H1 (cell line): ENCODE measurements around the gene GDPD5. TPM values are rescaled to one million over a fixed set of nuclear protein-coding genes. Genes with fewer than 3 reads are reported as not detected.

Experiments used
- CTCF ChIA-PET: fragments of 300-600 bp; sonication (Branson Sonifier 250); formaldehyde crosslinking; loops from one replicate; lab custom pipeline; 2021; ENCODE audit not compliant: partially characterized antibody; lab: Charles Lee
- POLR2A ChIA-PET: fragments of 300-600 bp; sonication (Branson Sonifier 250); formaldehyde crosslinking; loops from one replicate; lab custom pipeline; 2021; ENCODE audit warnings: inconsistent platforms; ENCODE audit not compliant: partially characterized antibody; lab: Charles Lee
- DNase-seq, 2 experiments: peaks; one replicate each; pipeline versions ENCODE4 v3.0.0 to v3.0.0-alpha.2; 2010 to 2022; ENCODE audit warnings: low spot score in 2 of 2, low read depth in 1 of 2, mixed read lengths in 1 of 2
- FAIRE-seq: peaks from 2 replicates; lab custom pipeline; 2011; peaks lifted over from hg19 to GRCh38; lab: Jason Lieb, UNC
- H2AFZ ChIP-seq: 2 replicates; pipeline ENCODE4 v1.8.1; 2012; ENCODE audit warnings: low read length, inconsistent platforms
- H2AK5ac ChIP-seq: 2 replicates; pipeline ENCODE4 v1.6.1; 2013; ENCODE audit warnings: low read depth, low read length
- H2BK120ac ChIP-seq: replicated peaks from 2 replicates; pipeline ENCODE3; 2013; ENCODE audit warnings: low read depth, low read length, inconsistent platforms
- H2BK12ac ChIP-seq: 2 replicates; pipeline ENCODE4 v1.6.1; 2013; ENCODE audit warnings: low read depth, low read length
- H2BK15ac ChIP-seq: 2 replicates; pipeline ENCODE4 v1.6.1; 2013; ENCODE audit warnings: low read length
- H2BK20ac ChIP-seq: 2 replicates; pipeline ENCODE4 v1.6.1; 2013; ENCODE audit warnings: low read length
- H2BK5ac ChIP-seq: 2 replicates; pipeline ENCODE4 v1.6.1; 2013; ENCODE audit warnings: low read depth, low read length
- H3K14ac ChIP-seq: 2 replicates; pipeline ENCODE4 v1.6.1; 2013; ENCODE audit warnings: inconsistent platforms; ENCODE audit not compliant: insufficient read length
- H3K18ac ChIP-seq: 2 replicates; pipeline ENCODE4 v1.6.1; 2013; ENCODE audit warnings: low read length; ENCODE audit errors: extremely low read depth
- H3K23ac ChIP-seq: 2 replicates; pipeline ENCODE4 v1.6.1; 2013; ENCODE audit warnings: inconsistent platforms; ENCODE audit not compliant: insufficient read length
- H3K23me2 ChIP-seq: 2 replicates; pipeline ENCODE4 v1.6.1; 2013; ENCODE audit warnings: low read depth, low read length
- H3K27ac ChIP-seq: 2 replicates; pipeline ENCODE4 v1.6.1; 2011; ENCODE audit warnings: low read depth, low read length, inconsistent platforms
- H3K27me3 ChIP-seq, 4 experiments: replicated peaks in 1 of 4; 1 replicate in 1 of 4; 2 replicates in 3 of 4; pipeline versions ENCODE4 v1.6.1 to v1.8.1; 2011 to 2013; ENCODE audit warnings: low read length in 3 of 4, mild to moderate bottlenecking in 3 of 4, inconsistent platforms in 2 of 4, mixed read lengths in 2 of 4, moderate library complexity in 1 of 4; ENCODE audit not compliant: control insufficient read depth in 3 of 4, insufficient read depth in 3 of 4; ENCODE audit errors: extremely low read depth in 1 of 4
- H3K36me3 ChIP-seq, 4 experiments: 2 replicates each; pipeline versions ENCODE4 v1.6.1 to v1.8.1; 2011 to 2013; ENCODE audit warnings: mild to moderate bottlenecking in 4 of 4, low read length in 3 of 4, moderate library complexity in 2 of 4, control low read depth in 1 of 4, inconsistent platforms in 1 of 4; ENCODE audit not compliant: insufficient read depth in 4 of 4, control insufficient read depth in 2 of 4
- H3K4ac ChIP-seq: replicated peaks from 2 replicates; pipeline ENCODE3; 2013; ENCODE audit warnings: low read length, low read depth, mixed read lengths, inconsistent platforms; ENCODE audit not compliant: insufficient read length
- H3K4me1 ChIP-seq, 4 experiments: replicated peaks in 1 of 4; 1 replicate in 1 of 4; 2 replicates in 3 of 4; pipeline versions ENCODE4 v1.6.1 to v1.8.1; 2011 to 2013; ENCODE audit warnings: low read length in 3 of 4, inconsistent platforms in 2 of 4, mixed read lengths in 1 of 4; ENCODE audit not compliant: insufficient read depth in 4 of 4, control insufficient read depth in 3 of 4
- H3K4me2 ChIP-seq, 2 experiments: 2 replicates each; pipeline versions ENCODE4 v1.6.1 to v1.8.1; 2011 to 2013; ENCODE audit warnings: low read depth in 2 of 2, low read length in 2 of 2, control low read depth in 1 of 2, inconsistent platforms in 1 of 2, mild to moderate bottlenecking in 1 of 2; ENCODE audit not compliant: insufficient read depth in 1 of 2
- H3K4me3 ChIP-seq, 4 experiments: fragments of 200-600, 300-600 bp in 1 of 4; sonication (generic), shearing (Covaris generic), sonication (Bioruptor Twin) in 1 of 4; 2 replicates each; pipeline versions ENCODE4 v1.5.1 to v1.8.1; 2011 to 2016; ENCODE audit warnings: low read length in 4 of 4, low read depth in 3 of 4, control low read depth in 2 of 4, inconsistent platforms in 2 of 4, mild to moderate bottlenecking in 2 of 4, mixed read lengths in 1 of 4, moderate library complexity in 1 of 4; ENCODE audit not compliant: insufficient read depth in 2 of 4; ENCODE audit errors: extremely low read depth in 1 of 4
- H3K56ac ChIP-seq: replicated peaks from 2 replicates; pipeline ENCODE3; 2013; ENCODE audit warnings: low read depth, mild to moderate bottlenecking, mixed read lengths, low read length, inconsistent platforms; ENCODE audit not compliant: insufficient read length
- H3K79me1 ChIP-seq: 2 replicates; pipeline ENCODE4 v1.6.1; 2013; ENCODE audit warnings: low read depth, low read length, control low read depth
- H3K79me2 ChIP-seq, 2 experiments: 2 replicates each; pipeline versions ENCODE4 v1.6.1 to v1.8.1; 2012 to 2013; ENCODE audit warnings: low read length in 2 of 2, mild to moderate bottlenecking in 2 of 2, inconsistent platforms in 1 of 2; ENCODE audit not compliant: insufficient read depth in 2 of 2, control insufficient read depth in 1 of 2
- H3K9ac ChIP-seq, 4 experiments: replicated peaks in 1 of 4; 1 replicate in 1 of 4; 2 replicates in 3 of 4; pipeline versions ENCODE4 v1.6.1 to v1.8.1; 2011 to 2013; ENCODE audit warnings: low read depth in 3 of 4, low read length in 3 of 4, control low read depth in 2 of 4, mild to moderate bottlenecking in 2 of 4, moderate library complexity in 2 of 4, inconsistent platforms in 1 of 4; ENCODE audit errors: extremely low read depth in 1 of 4
- H3K9me3 ChIP-seq, 2 experiments: 2 replicates each; pipeline versions ENCODE4 v1.6.1 to v1.8.1; 2012 to 2013; ENCODE audit warnings: mild to moderate bottlenecking in 2 of 2, moderate library complexity in 2 of 2, control low read depth in 1 of 2, inconsistent platforms in 1 of 2, low read depth in 1 of 2, low read length in 1 of 2, mixed read lengths in 1 of 2; ENCODE audit not compliant: insufficient read depth in 2 of 2
- H4K20me1 ChIP-seq, 2 experiments: replicated peaks in 1 of 2; 2 replicates each; pipeline versions ENCODE3 to v1.8.1; 2011 to 2013; ENCODE audit warnings: inconsistent platforms in 2 of 2, low read length in 2 of 2, mild to moderate bottlenecking in 1 of 2; ENCODE audit not compliant: insufficient read depth in 2 of 2, control insufficient read depth in 1 of 2
- H4K5ac ChIP-seq: 2 replicates; pipeline ENCODE4 v1.6.1; 2013; ENCODE audit warnings: low read length, low read depth, mixed read lengths, inconsistent platforms; ENCODE audit not compliant: insufficient read length
- H4K8ac ChIP-seq: 2 replicates; pipeline ENCODE4 v1.8.0; 2013; ENCODE audit warnings: mild to moderate bottlenecking, moderate library complexity, low read length, inconsistent platforms; ENCODE audit not compliant: insufficient read depth; ENCODE audit errors: extremely low read depth
- H4K91ac ChIP-seq: replicated peaks from 2 replicates; pipeline ENCODE3; 2013; ENCODE audit warnings: low read length, mixed read lengths, inconsistent platforms; ENCODE audit not compliant: insufficient read length
- ATF3 ChIP-seq: IDR thresholded peaks from 2 replicates; pipeline ENCODE4 v1.6.1; 2011; ENCODE audit warnings: low read depth, mild to moderate bottlenecking, low read length; ENCODE audit not compliant: insufficient read depth
- BCL11A ChIP-seq, 2 experiments: IDR thresholded peaks; one replicate each; pipeline ENCODE4 v1.6.1; 2011; ENCODE audit warnings: low read depth in 2 of 2, low read length in 2 of 2, mild to moderate bottlenecking in 2 of 2
- CTBP2 ChIP-seq: IDR thresholded peaks from 2 replicates; pipeline ENCODE4 v1.7.0; 2011; ENCODE audit warnings: borderline replicate concordance, mild to moderate bottlenecking, moderate library complexity, mixed read lengths, low read length; ENCODE audit not compliant: insufficient read depth, insufficient read length
- FOSL1 ChIP-seq: IDR thresholded peaks from 2 replicates; pipeline ENCODE4 v1.6.1; 2011; ENCODE audit warnings: mild to moderate bottlenecking, low read depth, low read length, moderate library complexity; ENCODE audit not compliant: insufficient read depth
- RAD21 ChIP-seq, 2 experiments: IDR thresholded peaks in 1 of 2; conservative IDR thresholded peaks in 1 of 2; 2 replicates each; pipeline ENCODE4 v1.6.1; 2011; ENCODE audit warnings: low read depth in 2 of 2, low read length in 2 of 2, improper control_type of control experiment in 1 of 2, inconsistent platforms in 1 of 2, mild to moderate bottlenecking in 1 of 2, moderate library complexity in 1 of 2
- SIN3A ChIP-seq, 2 experiments: IDR thresholded peaks in 1 of 2; conservative IDR thresholded peaks in 1 of 2; 2 replicates each; pipeline ENCODE4 v1.6.1; 2011 to 2012; ENCODE audit warnings: low read length in 2 of 2, improper control_type of control experiment in 1 of 2, low read depth in 1 of 2, mild to moderate bottlenecking in 1 of 2
- SP2 ChIP-seq: IDR thresholded peaks from 2 replicates; pipeline ENCODE4 v1.6.1; 2012; ENCODE audit warnings: mild to moderate bottlenecking, low read length, inconsistent platforms
- SRF ChIP-seq: IDR thresholded peaks from 2 replicates; pipeline ENCODE4 v1.6.1; 2011; ENCODE audit warnings: mild to moderate bottlenecking, low read depth, low read length, moderate library complexity
- ZNF274 ChIP-seq: IDR thresholded peaks from 2 replicates; pipeline ENCODE4 v1.7.0; 2012; ENCODE audit warnings: low read length, borderline replicate concordance; ENCODE audit errors: extremely low read depth
- WGBS, 2 experiments: shearing (Covaris generic) in 1 of 2; methylation state at CpG; one replicate each; pipeline versions ENCODE4 v1.1.6 to v1.1.7; 2013 to 2015; ENCODE audit warnings: low lambda C conversion rate in 2 of 2, mixed read lengths in 2 of 2, inconsistent platforms in 1 of 2, low coverage in 1 of 2, missing lambda C conversion rate in 1 of 2; ENCODE audit not compliant: insufficient replicate concordance in 2 of 2, insufficient coverage in 1 of 2, insufficient read length in 1 of 2; ENCODE audit errors: extremely low coverage in 1 of 2, missing lambda C conversion rate in 1 of 2; 5-methylcytosine and 5-hydroxymethylcytosine counted together
- polyA plus RNA-seq, 7 experiments: library from polyadenylated mRNA; depleted of rRNA in 3 of 7; stranded (reverse) in 5 of 7; unstranded in 2 of 7; fragments of >200 nt in 5 of 7; fragments of 200-250 nt in 2 of 7; gene quantifications; 1 replicate in 5 of 7; 2 replicates in 1 of 7; 4 replicates in 1 of 7; pipeline versions ENCODE4 v1.2.1 to v1.2.3, GENCODE V29; 2011 to 2013; ENCODE audit warnings: missing spikeins in 2 of 7, mixed read lengths in 2 of 7
- total RNA-seq: library from RNA; stranded (reverse); fragmentation: NEBNext Ultra II Directional; extraction: Animal tissue kit (Norgen Biotek cat#: 25700); gene quantifications from 2 replicates; pipeline ENCODE4 v1.2.1, GENCODE V29; 2021

GDPD5 gene
- total and polyA plus RNA-seq, 2 of the 8 experiments (the other 6 are each of a cell fraction or from before 2014, with no cell fraction given) = 7.8 to 8.6 TPM

GRCh38 chr11:75558939-75559843, 33.5 kb upstream of the GDPD5 start:
- FAIRE-seq = no peak
- Histone ChIP-seq H2AFZ (no peak overlapping the region), H2BK20ac (peak overlapping the region; percentile 98)
- TF ChIP-seq RAD21 (IDR thresholded peaks at IDR 0.05 in 1 of 2, conservative IDR thresholded peaks at IDR 0.05 in 1 of 2; ENCODE audit: low read depth in 2 of 2, low read length in 2 of 2) (no peak), SIN3A (conservative IDR thresholded peaks at IDR 0.05 in 1 of 2, IDR thresholded peaks at IDR 0.05 in 1 of 2; ENCODE audit: low read depth in 1 of 2, low read length in 2 of 2) (no peak), ATF3 (no peak), BCL11A (IDR thresholded peaks at IDR 0.05; ENCODE audit: low read depth in 2 of 2, low read length in 2 of 2) (no peak), SRF (no peak), FOSL1 (no peak), CTBP2 (no peak), ZNF274 (no peak), SP2 (no peak)

More at GRCh38 chr11:75558939-75559843, 33.5 kb upstream of the GDPD5 start:
- peak overlapping the region; percentile 93; the same call in 1 of the 2 replicates for H2AK5ac ChIP-seq
- peak overlapping the region; percentile 2 for H3K4ac ChIP-seq
- H2BK12ac ChIP-seq = peak overlapping the region; percentile 94
- peaks cover 3 to 39% (median 28%) of the 10 kb centered on the region in 4 experiments for H3K4me1 ChIP-seq
- peak overlapping the region; percentile 12 to 40; a peak in 3 of 4 replicates for H3K4me2 ChIP-seq
- no peaks in the 10 kb centered on the region for H3K36me3 ChIP-seq
- H3K4me3 ChIP-seq = no peak overlapping the region
- H3K27ac ChIP-seq = peak overlapping the region; percentile 12; the same call in 1 of the 2 replicates
- peak overlapping the region; percentile 18 for H4K5ac ChIP-seq
- H3K79me1 ChIP-seq = no peaks in the 10 kb centered on the region
- no peak for DNase-seq
- H3K14ac ChIP-seq = no peak overlapping the region
- peak overlapping the region; percentile 92; the same call in 1 of the 2 replicates for H2BK15ac ChIP-seq
- 59% methylated on average over 8 of the region's 8 CpGs; no CpG with 5 or more reads in 1 of the 2 experiments for WGBS, 2 experiments
- H4K91ac ChIP-seq = peak overlapping the region; percentile 91
- CTCF ChIA-PET = interaction anchor here (0.6 to 16.9 kb wide), 14 partner anchors 10 to 1638 kb away, joined by 3 to 344 read pairs (median 4); no protein-coding TSS in a partner anchor
- H3K23ac ChIP-seq = no peak overlapping the region
- H3K56ac ChIP-seq = no peak overlapping the region
- peaks cover under 1 to 25% of the 10 kb centered on the region in 2 experiments; a peak in 3 of 4 replicates for H3K79me2 ChIP-seq
- H2BK5ac ChIP-seq = peak overlapping the region; percentile 88
- H3K27me3 ChIP-seq = no peaks in the 10 kb centered on the region
- no peaks in the 10 kb centered on the region for H4K20me1 ChIP-seq
- H2BK120ac ChIP-seq = peak overlapping the region; percentile 51
- POLR2A ChIA-PET = interaction anchor here (0.6 to 35.1 kb wide), 14 partner anchors 4 to 855 kb away, joined by 3 to 1120 read pairs (median 4); partner anchors contain the start of genes GDPD5 and SERPINH1
- 0 out of 2 replicates have a peak overlapping the region, but pooled peaks have one; percentile 47 for H4K8ac ChIP-seq
- H3K9ac ChIP-seq = no peak overlapping the region; a peak in 2 of 7 replicates
- H3K23me2 ChIP-seq = peaks cover 10% of the 10 kb centered on the region
- no peaks in the 10 kb centered on the region for H3K9me3 ChIP-seq
- peak overlapping the region; percentile 91 for H3K18ac ChIP-seq
